GM19468 (cell line): ENCODE results near the gene MPP4.
"Not testable (repeated sequence)": the region's sequence is repeated elsewhere in the genome, so short reads cannot be mapped to it uniquely, and the experiment has no call there.

Source experiments
- ATAC-seq: cut with Tn5 transposase; IDR thresholded peaks from one replicate; pipeline ENCODE4 v1.9.1; 2021; ENCODE audit warnings: mild to moderate bottlenecking, moderate library complexity, moderate number of reproducible peaks; ENCODE audit not compliant: unreplicated experiment; ENCODE audit errors: extremely low read depth

Gene MPP4

GRCh38 chr2:201674298-201674697, 24.1 kb downstream of the MPP4 start:
- no peak for ATAC-seq

GRCh38 chr2:201673546-201673945, 24.9 kb downstream of the MPP4 start:
- ATAC-seq = no peak

GRCh38 chr2:201671205-201671604, 27.2 kb downstream of the MPP4 start:
- not testable (repeated sequence) for ATAC-seq

- no peak for ATAC-seq
Measured at GRCh38 chr2:201669865-201670264, 28.6 kb downstream of the MPP4 start.

GRCh38 chr2:201668402-201668910, 30.0 kb downstream of the MPP4 start:
- ATAC-seq = no peak

- no peak for ATAC-seq
Measured at GRCh38 chr2:201664334-201664733, 34.1 kb downstream of the MPP4 start.

- no peak for ATAC-seq
Measured at GRCh38 chr2:201661366-201661765, 37.1 kb downstream of the MPP4 start.

- no peak for ATAC-seq
Measured at GRCh38 chr2:201660293-201660895, 38.0 kb downstream of the MPP4 start.

- no peak for ATAC-seq
Measured at GRCh38 chr2:201656740-201657139, 41.7 kb downstream of the MPP4 start.

GRCh38 chr2:201656102-201656501, 42.3 kb downstream of the MPP4 start:
- ATAC-seq = no peak

- ATAC-seq = no peak
Measured at GRCh38 chr2:201654616-201655384, 43.6 kb downstream of the MPP4 start.

GRCh38 chr2:201653221-201653620, 45.2 kb downstream of the MPP4 start:
- ATAC-seq = no peak

GRCh38 chr2:201649442-201649841, 49.0 kb downstream of the MPP4 start:
- no peak for ATAC-seq

- ATAC-seq = no peak
Measured at GRCh38 chr2:201647431-201647830, 51.0 kb downstream of the MPP4 start.

- no peak for ATAC-seq
Measured at GRCh38 chr2:201644001-201644400, 54.4 kb downstream of the MPP4 start.

- ATAC-seq = no peak
Measured at GRCh38 chr2:201643216-201643890, 55.1 kb downstream of the MPP4 start, which contains the start of gene TMEM237. TSS of gene TMEM237 (minus strand) at chr2:201643503. CDS start at chr2:201643400, 103 bp downstream.

GRCh38 chr2:201642579-201643215, 55.7 kb downstream of the MPP4 start:
- ATAC-seq = no peak

GRCh38 chr2:201642086-201642578, 56.3 kb downstream of the MPP4 start:
- no peak for ATAC-seq

GRCh38 chr2:201639205-201639604, 59.2 kb downstream of the MPP4 start:
- ATAC-seq = no peak

GRCh38 chr2:201638326-201638725, 60.1 kb downstream of the MPP4 start:
- no peak for ATAC-seq
